ENCODE data around the gene DHX58.
A peak's percentile ranks its signal among the peaks of the same experiment; 100 is the strongest.

GRCh38 chr17:42067371-42068091 lies 45.0 kb downstream of the DHX58 start:
- peak; percentile 94 for TF ChIP-seq CTCF (IDR thresholded peaks at IDR 0.05; ENCODE audit: low read depth, low read length)
- TF ChIP-seq EZH2phosphoT487 (IDR thresholded peaks at IDR 0.05; ENCODE audit: low read depth): no peak
